Glomerular visceral epithelial cell (primary cell): Measurements from ENCODE around the gene VSTM2L.
"Not testable (repeated sequence)": the region's sequence is repeated elsewhere in the genome, so short reads cannot be mapped to it uniquely, and the experiment has no call there.

Experiments used
- DNase-seq: peaks from one replicate; pipeline ENCODE4 v3.0.0-alpha.2; 2016; ENCODE audit errors: extremely low spot score

Gene VSTM2L

GRCh38 chr20:37963483-37963882 is 60.6 kb downstream of the VSTM2L start:
- DNase-seq, result not testable (repeated sequence)

GRCh38 chr20:37968841-37969401 is 66.0 kb downstream of the VSTM2L start:
- peak; percentile 13 for DNase-seq

GRCh38 chr20:37969949-37970855 is 67.3 kb downstream of the VSTM2L start:
- no peak for DNase-seq

- DNase-seq, result no peak
Measured at GRCh38 chr20:37970856-37971245, 67.9 kb downstream of the VSTM2L start.

GRCh38 chr20:37971561-37972127 is 68.7 kb downstream of the VSTM2L start:
- no peak for DNase-seq

GRCh38 chr20:37972256-37973058 is 69.5 kb downstream of the VSTM2L start:
- DNase-seq, result no peak

GRCh38 chr20:37973059-37973910 is 70.4 kb downstream of the VSTM2L start:
- no peak for DNase-seq

- DNase-seq, result no peak
Measured at GRCh38 chr20:37976887-37977286, 74.0 kb downstream of the VSTM2L start.

GRCh38 chr20:37977338-37977737 is 74.4 kb downstream of the VSTM2L start:
- DNase-seq, result no peak

- no peak for DNase-seq
Measured at GRCh38 chr20:37977786-37978185, 74.9 kb downstream of the VSTM2L start.

- no peak for DNase-seq
Measured at GRCh38 chr20:37979021-37979985, 76.4 kb downstream of the VSTM2L start.

- no peak for DNase-seq
Measured at GRCh38 chr20:37980383-37980782, 77.5 kb downstream of the VSTM2L start.

- DNase-seq, result no peak
Measured at GRCh38 chr20:37980876-37981275, 77.9 kb downstream of the VSTM2L start.

- no peak for DNase-seq
Measured at GRCh38 chr20:37981568-37981967, 78.6 kb downstream of the VSTM2L start.

- DNase-seq, result no peak
Measured at GRCh38 chr20:37983286-37983685, 80.4 kb downstream of the VSTM2L start.

GRCh38 chr20:37984018-37984785 is 81.3 kb downstream of the VSTM2L start:
- DNase-seq, result no peak

- no peak for DNase-seq
Measured at GRCh38 chr20:37986044-37986858, 83.3 kb downstream of the VSTM2L start.

- no peak for DNase-seq
Measured at GRCh38 chr20:37986873-37987601, 84.1 kb downstream of the VSTM2L start.
